ACHN (cell line): ENCODE data around the gene MAML2.

Source experiments
- DNase-seq: peaks from one replicate; pipeline ENCODE4 v3.0.0-alpha.2; 2015
- in situ Hi-C: cut with HindIII; loops from 2 replicates; pipeline ENCODE4 v1.10.0; 2017; ENCODE audit warnings: low sequenced_read_pairs, low pct_ligation_motif_present, low pct_unique_long_range_greater_than_20kb

MAML2 gene

DNA sequence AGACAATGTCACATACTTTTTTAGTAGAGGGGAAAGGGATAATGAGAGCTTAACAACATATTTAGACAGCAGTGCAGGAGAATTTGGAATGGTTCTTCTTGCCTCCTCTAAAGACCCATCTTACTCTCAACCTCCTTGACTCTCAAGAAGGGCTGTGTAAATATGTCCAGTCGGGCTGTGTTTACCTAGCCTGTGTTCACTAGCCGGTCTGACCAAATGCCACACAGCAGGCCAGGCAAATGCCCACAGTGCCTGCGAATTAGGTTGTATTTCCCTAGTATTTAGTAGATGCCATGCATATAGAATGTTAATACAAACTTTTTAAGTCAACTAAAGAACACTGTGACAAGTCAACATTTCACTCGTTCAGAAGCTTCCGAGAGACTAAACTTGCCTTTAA lies 367.7 kb downstream of the MAML2 start:
- in situ Hi-C loops: no loop called here
- DNase-seq: no peak

DNA sequence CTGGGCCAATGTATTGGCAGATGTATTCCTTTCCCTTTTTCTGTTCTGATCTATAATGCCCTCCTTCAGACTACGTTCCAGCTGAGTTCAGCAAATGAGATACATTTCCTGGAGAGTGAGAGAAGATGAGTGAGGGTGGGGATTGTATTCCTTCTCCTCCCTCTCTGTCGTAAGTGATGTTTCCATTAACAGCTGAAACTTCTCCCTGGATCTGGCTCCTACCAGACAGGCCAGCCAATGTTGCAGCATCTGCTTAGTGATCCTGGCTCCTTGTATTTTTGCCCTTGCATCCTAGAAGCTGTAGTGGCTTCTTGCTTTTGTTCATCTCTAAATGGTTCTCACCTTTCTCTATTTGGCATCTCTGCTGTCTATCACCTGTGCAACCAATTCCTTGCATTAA lies 370.9 kb downstream of the MAML2 start:
- DNase-seq: no peak
- in situ Hi-C loops: no loop called here

DNA sequence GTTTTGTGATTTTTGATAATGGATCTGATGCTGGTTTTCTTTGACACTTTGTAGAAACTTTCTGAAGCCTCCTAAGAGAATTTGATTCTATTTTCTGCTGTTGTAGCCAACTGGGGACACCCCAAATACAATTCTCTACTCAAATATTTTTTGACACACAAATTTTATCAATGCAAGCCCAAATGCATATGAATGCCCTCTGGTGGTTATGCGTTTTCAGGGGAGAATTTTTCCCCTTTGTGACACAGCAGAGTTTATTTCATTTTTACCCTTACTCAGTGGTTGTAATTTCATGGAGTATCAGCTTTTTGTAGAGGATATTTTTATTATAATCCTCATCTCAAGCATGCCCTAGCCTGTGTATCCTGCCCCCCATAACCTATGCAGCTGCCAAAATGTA lies 374.4 kb downstream of the MAML2 start:
- peak; percentile 15 for DNase-seq
- in situ Hi-C loops: no loop called here

DNA sequence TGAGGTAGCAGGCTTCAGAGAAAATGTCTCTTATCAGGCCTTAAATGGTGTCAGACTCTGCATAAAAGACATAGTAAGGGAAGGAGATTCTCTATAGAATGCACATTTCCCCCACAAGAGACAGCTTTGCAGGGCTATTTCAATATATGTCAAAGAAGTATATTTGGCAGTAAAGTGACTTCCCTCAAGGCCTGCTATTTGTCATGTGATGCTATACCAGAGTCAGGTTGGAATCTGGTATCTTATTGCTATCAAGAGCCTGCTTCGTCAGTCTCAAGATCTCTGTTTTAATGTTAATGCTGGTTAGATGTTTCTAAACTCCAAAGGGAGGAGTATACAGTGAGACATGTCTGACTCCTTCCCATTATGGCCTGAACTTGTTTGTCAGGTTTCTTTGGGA lies 378.7 kb downstream of the MAML2 start:
- in situ Hi-C loops: no loop called here
- DNase-seq: no peak

DNA sequence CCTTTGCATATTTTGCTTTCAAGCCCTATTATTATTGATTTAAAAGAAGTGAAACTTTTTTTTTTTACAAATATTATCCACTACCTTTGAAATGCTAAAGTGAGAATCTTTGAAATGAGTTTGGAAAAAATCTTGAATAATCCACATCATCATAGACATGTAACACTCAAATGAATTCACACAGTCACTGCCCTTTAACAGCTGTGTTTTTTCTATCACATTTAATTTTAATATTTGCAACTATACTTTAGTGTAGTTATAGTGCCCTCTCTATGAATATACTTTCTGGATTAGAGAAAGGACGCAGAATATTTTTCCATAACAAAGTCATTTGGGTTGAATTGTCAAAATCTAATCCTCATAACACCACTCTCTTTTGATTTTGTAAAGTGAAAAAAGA lies 381.2 kb downstream of the MAML2 start:
- no peak for DNase-seq
- in situ Hi-C loops: no loop called here

DNA sequence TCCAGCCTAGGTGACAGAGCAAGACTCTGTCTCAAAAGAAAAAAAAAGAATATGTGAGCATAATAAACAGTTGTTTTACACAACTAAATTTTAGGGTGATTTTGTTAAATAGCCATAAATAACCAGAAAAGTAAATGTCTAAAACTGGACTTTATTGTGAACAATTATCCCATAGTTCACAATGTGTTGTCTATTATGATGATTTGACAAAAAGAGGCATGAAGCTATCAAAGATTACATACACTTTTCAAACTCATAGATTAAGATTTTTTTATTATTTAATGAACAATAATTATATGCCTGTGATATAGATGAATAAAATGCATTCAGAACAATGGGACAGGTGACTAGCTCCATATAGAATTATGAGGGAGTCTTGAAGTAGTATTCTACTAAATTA lies 392.1 kb downstream of the MAML2 start:
- no peak for DNase-seq
- in situ Hi-C loops: no loop called here

DNA sequence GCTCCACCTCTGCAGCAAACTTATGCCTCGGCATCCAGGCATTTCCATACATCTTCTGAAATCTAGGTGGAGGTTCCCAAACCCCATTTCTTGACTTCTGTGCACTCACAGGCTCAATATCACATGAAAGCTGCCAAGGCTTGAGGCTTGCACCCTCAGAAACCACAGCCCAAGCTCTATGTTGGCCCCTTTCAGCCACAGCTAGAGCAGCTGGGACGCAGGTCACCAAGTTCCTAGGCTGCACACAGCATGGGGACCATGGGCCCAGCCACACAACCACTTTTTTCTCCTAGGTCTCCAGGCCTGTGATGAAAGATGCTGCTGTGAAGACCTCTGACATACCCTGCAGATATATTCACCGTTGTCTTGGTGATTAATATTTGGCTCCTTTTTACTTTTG lies 394.4 kb downstream of the MAML2 start:
- in situ Hi-C loops: no loop called here
- no peak for DNase-seq

DNA sequence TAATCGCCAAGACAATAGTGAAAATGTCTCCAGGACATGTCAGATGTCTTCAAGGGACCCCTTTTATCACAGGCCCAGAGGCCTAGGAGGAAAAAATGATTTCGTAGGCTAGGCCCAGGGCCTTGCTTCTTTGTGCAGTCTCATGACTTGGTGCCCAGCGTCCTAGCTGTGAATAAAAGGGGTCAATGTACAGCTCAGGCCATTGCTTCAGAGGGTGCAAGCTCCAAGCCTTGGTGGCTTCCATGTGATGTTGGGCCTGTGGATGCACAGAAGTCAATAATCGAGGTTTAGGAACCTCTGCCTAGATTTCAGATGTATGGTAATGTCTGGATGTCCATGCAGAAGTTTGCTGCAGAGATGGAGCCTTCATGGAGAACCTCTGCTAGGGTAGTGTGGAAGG lies 398.4 kb downstream of the MAML2 start:
- in situ Hi-C loops: no loop called here

DNA sequence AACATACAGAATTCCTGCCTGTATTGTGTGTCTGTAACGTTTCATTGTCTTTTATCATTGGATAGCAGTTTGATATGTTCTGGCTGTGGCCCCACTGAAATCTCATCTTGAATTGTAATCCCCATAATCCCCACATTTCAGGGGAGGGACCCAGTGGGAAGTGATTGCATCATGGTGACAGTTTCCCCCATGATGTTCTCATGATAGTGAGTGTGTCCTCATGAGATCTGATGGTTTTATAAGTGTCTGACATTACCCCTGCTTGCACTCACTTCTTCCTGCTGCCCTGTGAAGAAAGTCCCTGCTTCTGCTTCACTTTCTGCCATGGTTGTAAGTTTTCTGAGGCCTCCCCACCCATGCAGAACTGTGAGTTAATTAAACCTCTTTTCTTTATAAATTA lies 399.4 kb downstream of the MAML2 start:
- no peak for DNase-seq
- in situ Hi-C loops: no loop called here

More for the DNA sequence above, 398.4 kb downstream of the MAML2 start:
- no peak for DNase-seq

DNA sequence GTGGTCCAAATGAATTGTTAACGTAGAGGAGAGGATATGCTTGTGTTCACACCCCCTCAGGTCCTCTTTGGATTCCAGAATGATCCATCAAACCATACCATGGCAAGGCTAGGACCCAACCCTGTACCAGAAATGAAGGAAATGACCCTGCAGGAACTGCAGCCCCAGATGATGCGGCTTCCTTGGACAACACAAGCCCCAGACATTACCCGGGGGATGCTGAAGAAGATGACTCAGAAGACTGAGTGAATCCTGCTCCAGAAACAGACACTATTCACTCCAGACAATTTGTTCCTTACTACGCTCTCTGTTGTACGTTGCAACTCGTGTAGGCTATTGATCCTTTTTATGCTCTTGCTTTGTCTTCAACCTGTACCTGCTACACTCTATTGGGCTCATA lies 403.9 kb downstream of the MAML2 start:
- DNase-seq: no peak
- in situ Hi-C loops: no loop called here

DNA sequence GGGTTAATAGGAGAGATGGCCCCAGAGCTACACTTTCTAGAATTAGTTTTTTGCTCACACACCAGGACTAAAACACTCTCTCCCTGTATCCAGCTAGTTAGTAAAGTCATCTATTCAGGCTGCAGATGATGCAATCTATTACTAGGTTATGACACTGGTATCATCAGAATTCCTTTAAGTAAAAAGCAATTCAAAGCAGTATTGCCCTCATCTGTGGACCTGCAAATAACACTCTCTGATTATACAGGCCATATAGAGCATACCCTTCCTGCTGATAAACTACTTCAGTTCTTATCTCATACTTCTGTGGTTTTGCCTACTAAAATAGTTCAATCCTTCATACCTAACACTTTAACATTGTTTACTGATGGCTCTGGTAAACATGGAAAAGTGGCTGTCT lies 405.6 kb downstream of the MAML2 start:
- in situ Hi-C loops: no loop called here
- no peak for DNase-seq

DNA sequence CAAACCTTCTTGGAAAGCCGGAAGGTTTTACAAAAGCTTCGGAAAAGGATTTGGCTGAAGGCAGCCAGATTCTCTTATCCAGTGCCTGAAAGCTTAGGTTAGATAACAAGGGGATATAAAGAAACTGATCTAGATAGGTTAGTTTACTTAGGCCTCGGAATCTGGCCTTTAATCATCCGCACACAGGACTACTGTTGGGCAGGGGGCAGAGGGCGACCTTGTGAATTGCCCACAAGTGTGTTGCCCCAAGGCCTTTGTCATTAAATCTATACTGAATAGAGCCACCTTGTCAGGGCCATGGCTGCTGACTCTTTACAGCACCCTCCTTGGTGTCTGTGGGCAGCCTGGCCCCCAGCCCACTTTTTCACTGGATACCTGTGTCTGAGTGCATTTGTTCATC lies 409.4 kb downstream of the MAML2 start:
- in situ Hi-C loops: no loop called here
- DNase-seq: no peak

DNA sequence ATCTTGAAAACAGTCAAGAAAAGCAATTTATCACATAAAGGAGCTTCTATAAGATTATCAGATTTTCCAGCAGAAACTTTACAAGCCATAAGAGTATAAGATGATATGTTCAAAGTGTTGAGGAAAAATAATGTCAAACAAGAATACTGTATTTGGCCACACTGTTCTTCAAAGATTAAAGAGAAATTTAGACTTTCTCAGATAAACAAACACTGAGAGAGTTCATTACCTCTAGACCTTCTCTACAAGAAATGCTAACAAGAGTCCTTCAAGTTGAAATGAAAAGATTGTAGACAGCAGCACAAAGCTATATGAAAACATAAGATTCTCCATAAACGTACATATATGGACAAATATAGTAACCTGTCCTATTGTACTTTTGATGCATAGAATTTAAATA lies 411.1 kb downstream of the MAML2 start:
- in situ Hi-C loops: no loop called here
- no peak for DNase-seq

DNA sequence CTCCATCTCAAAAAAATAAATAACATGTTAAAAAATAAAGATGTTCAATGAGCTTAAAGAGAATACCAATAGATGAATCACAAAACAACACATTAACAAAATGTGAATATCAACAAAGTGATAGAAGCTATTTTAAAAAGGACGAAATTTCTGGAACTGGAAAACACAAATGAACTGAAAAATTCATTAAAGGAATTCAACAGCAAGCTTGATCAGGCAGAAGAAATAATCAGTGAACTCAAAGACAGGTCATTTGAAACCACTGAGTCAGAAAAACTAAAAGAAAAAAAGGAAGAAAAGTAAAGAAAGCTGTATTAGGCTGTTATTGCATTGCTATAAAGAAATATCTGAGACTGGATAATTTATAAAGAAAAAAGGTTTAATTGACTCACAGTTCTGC lies 412.0 kb downstream of the MAML2 start:
- in situ Hi-C loops: no loop called here
- no peak for DNase-seq

DNA sequence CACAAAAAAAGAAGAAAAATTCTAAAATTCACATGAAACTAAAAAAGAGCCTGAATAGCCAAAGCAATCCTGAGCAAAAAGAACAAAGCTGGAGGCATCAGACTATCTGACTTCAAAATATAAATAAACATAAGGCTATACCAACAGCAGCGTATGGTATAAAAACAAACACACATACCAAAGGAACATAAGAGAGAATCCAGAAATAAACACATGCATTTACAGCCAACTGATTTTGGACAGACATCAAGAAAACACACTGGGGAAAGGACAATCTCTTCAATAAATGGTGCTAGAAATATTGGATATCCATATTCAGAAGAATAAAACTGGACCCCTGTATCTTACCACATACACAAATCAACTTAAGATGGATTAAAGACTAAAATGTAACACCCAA lies 416.3 kb downstream of the MAML2 start:
- no peak for DNase-seq
- in situ Hi-C loops: no loop called here
